HG03457 (cell line): ENCODE measurements around the gene SCO1.
A peak's percentile ranks its signal among the peaks of the same experiment; 100 is the strongest.
"Not testable (repeated sequence)": the region's sequence is repeated elsewhere in the genome, so short reads cannot be mapped to it uniquely, and the experiment has no call there.

Source experiments
- ATAC-seq: cut with Tn5 transposase; IDR thresholded peaks from one replicate; pipeline ENCODE4 v1.9.1; 2021; ENCODE audit warnings: moderate number of reproducible peaks; ENCODE audit not compliant: unreplicated experiment

SCO1 gene

GRCh38 chr17:10697092-10698081 is at the start of gene SCO1, which contains the start of gene ADPRM:
Gene SCO1 (minus strand): TSS chr17:10697533. CDS start chr17:10697507, 26 bp downstream.
Gene ADPRM (plus strand): TSS chr17:10697594. CDS start chr17:10704927, 7,333 bp downstream.
- ATAC-seq: peak; percentile 90

- no peak for ATAC-seq
Measured at GRCh38 chr17:10745231-10745630, 47.9 kb upstream of the SCO1 start.

GRCh38 chr17:10744501-10745000 is 47.2 kb upstream of the SCO1 start:
- ATAC-seq: no peak

DNA sequence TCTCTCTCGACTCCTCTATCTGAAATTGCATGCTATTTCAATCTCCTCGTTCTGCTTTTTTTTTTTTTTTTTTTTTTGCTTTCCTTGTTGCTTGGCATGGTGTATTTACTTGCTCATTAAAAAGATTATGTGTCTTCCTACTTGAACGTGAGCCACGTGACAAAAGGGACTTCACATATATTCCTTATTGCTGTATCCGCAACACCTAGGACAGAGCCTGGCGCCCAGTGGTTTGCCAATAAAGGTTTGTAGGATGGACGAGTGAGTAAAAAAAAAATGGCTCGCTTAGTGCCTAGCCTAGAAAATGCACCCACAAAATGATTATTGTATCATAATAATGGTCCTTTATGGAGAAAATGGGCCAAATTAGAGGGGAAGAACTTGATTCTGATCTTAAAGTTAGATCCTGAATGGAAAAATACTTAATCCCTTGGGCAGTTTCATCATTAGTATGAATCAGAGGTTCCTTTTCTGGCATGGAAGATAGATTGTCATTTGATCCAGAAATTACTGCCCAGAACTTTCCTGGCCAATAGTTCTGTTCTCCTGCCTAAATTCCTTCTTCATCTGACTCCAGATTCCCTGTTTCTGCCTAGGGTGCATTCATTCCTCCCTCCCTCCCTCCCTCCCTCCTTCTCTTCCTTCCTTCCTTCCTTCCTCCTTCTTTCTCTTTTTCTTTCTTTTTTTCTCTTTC is 46.1 kb upstream of the SCO1 start:
- ATAC-seq: no peak

DNA sequence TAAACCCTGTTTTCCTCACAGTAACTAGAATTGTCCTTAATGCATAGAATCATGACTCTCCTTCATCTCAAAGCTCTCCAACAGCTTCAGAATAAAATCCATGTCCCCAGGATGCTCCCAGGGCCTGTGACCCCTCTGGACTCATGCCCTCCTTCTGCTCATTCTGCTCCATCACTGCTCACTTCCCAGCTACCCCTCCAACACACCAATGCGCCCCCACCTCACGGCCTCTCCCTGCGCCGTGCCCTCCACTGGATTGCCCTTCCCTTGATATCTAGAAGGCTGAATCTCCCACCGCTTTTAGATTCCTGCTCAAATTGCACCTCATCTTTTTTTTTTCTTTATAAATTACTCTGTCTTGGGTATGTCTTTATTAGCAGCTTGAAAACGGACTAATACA is 45.1 kb upstream of the SCO1 start:
- ATAC-seq: no peak

- no peak for ATAC-seq
Measured at GRCh38 chr17:10741416-10742135, 44.2 kb upstream of the SCO1 start.

DNA sequence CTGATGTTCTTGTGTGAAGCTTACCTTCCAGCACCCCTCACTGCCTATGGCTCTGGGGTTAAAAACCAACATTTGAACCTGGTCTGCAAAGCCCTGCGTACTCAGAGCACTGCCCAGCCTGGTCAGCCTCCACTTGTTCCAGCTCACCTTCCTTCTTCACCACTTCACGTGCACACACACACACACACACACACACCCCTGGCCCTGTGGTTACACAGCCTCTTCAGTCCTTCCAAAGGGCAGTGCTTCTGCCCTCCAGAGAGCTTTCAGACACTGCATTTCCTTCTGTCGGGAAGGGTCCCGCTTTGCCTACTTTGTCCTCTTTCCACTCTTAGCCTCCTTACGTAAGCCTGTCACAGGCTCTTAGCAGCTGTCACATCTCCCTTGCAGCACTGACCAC is 42.1 kb upstream of the SCO1 start:
- ATAC-seq: no peak

- ATAC-seq: no peak
Measured at GRCh38 chr17:10738521-10739258, 41.4 kb upstream of the SCO1 start.

DNA sequence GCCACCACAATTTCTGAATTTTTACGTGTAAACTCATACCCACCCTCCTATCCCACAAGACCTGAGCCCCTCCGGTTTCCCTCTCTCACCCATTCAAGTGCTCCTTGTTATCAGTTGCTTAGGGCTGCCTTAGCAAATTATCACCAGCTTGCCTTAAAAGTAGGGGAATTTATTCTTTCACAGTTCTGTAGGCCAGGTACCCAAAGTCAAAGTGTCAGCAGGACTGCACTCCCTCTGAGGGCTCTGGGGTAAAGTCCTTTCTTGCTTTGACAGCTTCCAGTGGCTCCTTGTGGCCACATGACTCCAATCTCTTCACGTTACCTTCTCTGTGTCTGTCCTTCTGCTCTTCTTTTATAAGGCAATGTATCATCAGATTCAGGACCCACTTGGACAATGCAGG is 40.4 kb upstream of the SCO1 start:
- no peak for ATAC-seq

DNA sequence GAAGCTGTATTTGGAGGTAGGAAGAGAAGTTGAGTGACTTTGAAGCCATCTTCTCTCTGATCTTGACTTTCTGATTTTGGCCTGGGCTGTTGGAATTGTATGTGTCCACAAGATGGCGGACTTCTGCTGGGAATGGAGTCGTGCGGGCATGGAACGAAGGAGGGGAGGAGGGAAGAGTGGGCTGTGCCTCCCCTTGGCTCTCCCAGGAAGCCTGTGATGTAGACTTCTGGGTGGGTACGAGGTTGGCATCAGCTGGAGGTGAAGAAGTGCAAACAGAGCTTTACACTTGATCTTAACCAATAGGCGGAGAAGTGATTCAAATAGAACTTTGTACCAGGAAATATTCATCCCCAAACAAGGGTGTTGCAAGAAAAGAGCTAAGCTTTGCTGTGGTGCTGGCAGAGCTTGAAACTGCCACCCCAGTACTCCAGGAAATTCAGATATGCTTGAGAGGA is 39.9 kb upstream of the SCO1 start:
- no peak for ATAC-seq

DNA sequence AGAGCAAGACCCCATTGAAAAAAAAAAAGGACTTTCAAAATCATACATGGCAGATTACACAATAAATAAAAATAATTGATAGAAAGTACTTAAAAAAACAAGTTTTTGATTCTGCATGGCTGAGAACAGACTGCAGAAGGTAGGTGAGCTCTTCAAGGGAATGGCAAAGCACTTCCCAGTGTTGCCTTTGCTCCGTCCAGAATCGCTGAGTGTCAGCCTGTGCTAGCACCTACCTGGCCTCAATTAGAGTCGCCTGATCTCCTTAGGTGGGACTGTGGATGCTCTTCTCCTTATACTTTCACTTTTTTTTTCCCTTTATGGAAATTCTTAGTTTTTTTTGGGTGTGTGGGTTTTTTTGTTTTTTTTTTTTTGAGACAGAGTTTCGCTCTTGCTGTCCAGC is 38.5 kb upstream of the SCO1 start:
- ATAC-seq: no peak

DNA sequence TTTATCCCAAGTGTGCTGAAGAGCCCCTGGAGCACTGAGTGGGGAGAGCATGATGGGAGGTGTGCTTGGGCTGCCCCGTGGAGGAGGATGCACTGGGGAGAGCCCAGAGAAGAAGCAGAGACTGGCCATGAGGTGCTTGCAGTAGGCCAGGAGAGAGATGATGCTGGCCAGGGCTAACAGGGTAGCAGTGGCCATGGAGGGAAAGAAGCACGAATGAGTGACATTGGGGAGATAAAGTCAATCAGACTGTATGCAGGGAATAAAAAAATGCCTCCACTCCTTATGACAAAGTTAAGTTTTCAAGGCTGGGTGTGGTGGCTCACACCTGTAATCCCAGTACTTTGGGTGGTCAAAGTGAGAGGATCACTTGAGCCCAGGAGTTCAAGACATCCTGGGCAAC is 37.9 kb upstream of the SCO1 start:
- ATAC-seq: no peak

GRCh38 chr17:10733666-10734065 is 36.3 kb upstream of the SCO1 start:
- no peak for ATAC-seq

DNA sequence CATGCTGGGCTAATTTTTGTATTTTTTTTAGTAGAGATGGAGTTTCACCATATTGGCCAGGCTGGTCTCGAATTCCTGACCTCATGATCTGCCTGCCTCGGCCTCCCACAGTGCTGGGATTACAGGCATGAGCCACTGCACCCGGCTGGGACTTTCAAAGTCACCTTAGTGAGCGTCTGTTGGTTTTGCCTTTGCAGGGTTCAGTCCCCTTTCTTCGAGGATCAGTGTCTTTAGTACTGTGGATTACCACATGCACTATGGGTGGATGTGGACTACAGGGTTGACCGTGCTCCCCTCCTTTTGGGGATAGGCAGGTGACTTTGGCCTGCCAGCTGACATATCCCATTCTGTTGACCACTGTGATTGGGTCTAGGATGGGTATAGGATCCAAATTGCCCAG is 34.8 kb upstream of the SCO1 start:
- ATAC-seq: not testable (repeated sequence)

DNA sequence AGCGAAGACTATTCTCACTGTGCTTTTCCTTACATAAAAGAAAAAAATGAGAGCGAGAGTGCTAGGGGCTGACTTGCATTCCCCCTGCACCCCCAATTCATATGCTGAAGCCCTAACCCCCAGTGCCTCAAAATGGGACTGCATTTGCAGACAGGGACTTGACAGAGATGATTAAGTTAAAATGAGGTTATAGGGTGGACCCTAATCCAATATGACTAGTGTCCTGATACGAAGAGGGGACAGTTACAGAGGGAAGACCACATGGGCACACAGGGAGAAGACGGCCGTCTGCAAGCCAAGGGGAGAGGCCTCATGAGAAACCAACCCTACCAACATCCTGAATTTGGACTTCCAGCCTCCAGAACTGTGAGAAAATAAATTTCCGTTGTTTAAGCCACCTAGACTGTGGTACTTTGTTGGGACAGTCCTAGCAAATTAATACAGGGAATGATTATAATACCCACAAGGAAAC is 34.1 kb upstream of the SCO1 start:
- ATAC-seq: no peak

- not testable (repeated sequence) for ATAC-seq
Measured at GRCh38 chr17:10730247-10730646, 32.9 kb upstream of the SCO1 start.

DNA sequence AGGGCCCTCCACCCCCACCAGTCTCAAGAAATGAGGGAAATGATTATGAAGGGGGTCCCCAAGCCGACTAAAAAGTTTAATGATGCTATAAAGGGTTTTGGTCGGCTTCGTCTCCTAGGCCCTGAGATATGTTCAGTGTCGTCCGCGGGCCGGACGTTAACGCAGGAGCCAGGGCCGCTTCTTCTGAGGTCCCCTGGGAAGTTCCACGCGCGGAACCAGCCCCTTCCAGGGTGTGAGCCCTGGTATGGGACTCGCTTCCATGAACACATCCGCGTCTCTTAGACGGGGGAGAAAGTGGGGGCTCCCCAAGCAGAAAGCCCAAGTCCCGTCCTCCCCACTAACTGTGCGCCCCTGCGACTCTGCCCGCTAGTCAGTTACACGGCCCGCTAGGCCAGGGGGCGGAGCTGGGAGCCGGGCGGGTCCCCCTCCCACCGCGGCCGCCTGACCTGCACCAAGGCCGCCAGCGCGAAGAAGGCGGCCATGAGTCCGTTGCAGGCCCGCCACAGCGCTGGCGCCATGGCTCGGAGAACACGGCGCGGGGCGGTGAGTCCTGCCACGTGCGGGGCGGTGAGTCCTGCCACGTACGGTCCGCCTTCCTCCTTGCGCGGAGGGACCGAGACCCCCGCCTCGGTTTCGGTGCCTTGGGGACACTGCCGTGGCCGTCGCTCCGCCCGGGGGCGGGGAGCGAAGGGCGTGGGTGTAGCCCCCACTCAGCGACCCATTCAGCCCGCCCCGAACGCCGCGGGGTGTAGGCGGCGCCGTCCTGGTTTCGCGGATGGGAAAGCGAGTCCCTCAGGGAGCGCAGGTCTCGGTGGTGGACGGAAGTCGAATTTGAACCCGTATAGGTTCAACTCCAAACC is 32.2 kb upstream of the SCO1 start, which contains the start of gene TMEM220:
TMEM220 (minus strand) TSS at position 690 of the 860 bp plus-strand sequence; CDS start at position 518, 172 bp downstream.
- ATAC-seq: no peak

- no peak for ATAC-seq
Measured at GRCh38 chr17:10728331-10728892, 31.1 kb upstream of the SCO1 start.

DNA sequence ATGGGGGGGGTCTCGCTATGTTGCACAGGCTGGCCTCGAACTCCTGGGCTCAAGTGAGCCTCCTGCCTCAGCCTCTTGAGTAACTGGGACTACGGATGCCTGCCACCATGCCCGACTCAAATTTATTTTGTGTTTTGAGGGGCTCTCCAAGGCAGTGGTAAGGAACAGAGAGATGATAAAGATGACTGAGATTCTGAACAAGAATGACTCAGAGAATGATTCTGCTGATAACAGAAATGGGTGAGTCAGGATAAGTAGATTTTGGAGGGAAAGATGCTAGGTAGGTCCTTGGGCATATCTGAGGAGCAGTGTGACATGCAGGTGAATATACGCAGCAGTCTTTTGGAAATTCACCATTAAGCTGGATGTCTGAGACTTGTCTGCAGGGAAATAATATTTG is 29.9 kb upstream of the SCO1 start:
- no peak for ATAC-seq
